SK-N-SH (cell line): ENCODE measurements around the gene EEF1AKMT3. TPM values are rescaled to one million over a fixed set of nuclear protein-coding genes. Genes with fewer than 3 reads are reported as not detected.

ENCODE experiments used
- CTCF ChIA-PET: fragments of 300-600, 350-600 bp; formaldehyde crosslinking; extraction: SDS; loops from one replicate; lab custom pipeline; 2021; lab: Yijun Ruan, JAX
- POLR2A ChIA-PET: fragments of 350-600 bp; sonication (Branson Sonifier 250); formaldehyde crosslinking; extraction: SDS; loops from one replicate; lab custom pipeline; 2020; ENCODE audit warnings: antibody characterized with exemption, inconsistent platforms; lab: Yijun Ruan, JAX
- DNase-seq: peaks from one replicate; pipeline ENCODE4 v3.0.0; 2012
- H2AFZ ChIP-seq: fragments of 200-600 bp; sonication (generic); 2 replicates; pipeline ENCODE4 v1.8.1; 2016; ENCODE audit warnings: antibody characterized with exemption, mild to moderate bottlenecking, low read depth
- H3F3A ChIP-seq: fragments of 200-600 bp; sonication (generic); replicated peaks from 2 replicates; pipeline ENCODE3; 2016; ENCODE audit warnings: antibody characterized with exemption, mild to moderate bottlenecking; ENCODE audit not compliant: insufficient read depth
- H3K27ac ChIP-seq, 2 experiments: fragments of 200-500 bp in 1 of 2; fragments of 200-600 bp in 1 of 2; sonication (Bioruptor generic) in 1 of 2; sonication (generic), shearing (Covaris generic) in 1 of 2; 2 replicates each; pipeline versions ENCODE4 v1.5.1 to v1.6.1; 2014 to 2016; ENCODE audit warnings: low read depth in 2 of 2, inconsistent platforms in 1 of 2, low read length in 1 of 2, mild to moderate bottlenecking in 1 of 2, mixed read lengths in 1 of 2
- H3K27me3 ChIP-seq: fragments of 200-600 bp; sonication (generic), shearing (Covaris generic); 2 replicates; pipeline ENCODE4 v1.6.1; 2016; ENCODE audit warnings: mixed run types; ENCODE audit not compliant: insufficient read depth
- H3K36me3 ChIP-seq, 2 experiments: fragments of 200-500 bp in 1 of 2; fragments of 200-600 bp in 1 of 2; sonication (Bioruptor generic) in 1 of 2; sonication (generic) in 1 of 2; replicated peaks in 1 of 2; 2 replicates each; pipeline versions ENCODE3 to v1.5.1; 2014 to 2016; ENCODE audit warnings: low read length in 1 of 2, mild to moderate bottlenecking in 1 of 2; ENCODE audit not compliant: insufficient read depth in 2 of 2, control insufficient read depth in 1 of 2
- H3K4me1 ChIP-seq, 2 experiments: fragments of 200-500 bp in 1 of 2; fragments of 200-600 bp in 1 of 2; sonication (Bioruptor generic) in 1 of 2; sonication (generic), shearing (Covaris generic) in 1 of 2; 2 replicates each; pipeline versions ENCODE4 v1.5.1 to v1.6.1; 2014 to 2016; ENCODE audit warnings: low read depth in 1 of 2, low read length in 1 of 2, mixed run types in 1 of 2; ENCODE audit not compliant: insufficient read depth in 2 of 2, control insufficient read depth in 1 of 2
- H3K4me2 ChIP-seq: fragments of 200-600 bp; sonication (generic), shearing (Covaris generic); 2 replicates; pipeline ENCODE4 v1.6.1; 2017; ENCODE audit warnings: mixed run types
- H3K4me3 ChIP-seq, 2 experiments: fragments of 200-500 bp in 1 of 2; fragments of 200-600 bp in 1 of 2; sonication (Bioruptor generic) in 1 of 2; sonication (generic), shearing (Covaris generic) in 1 of 2; 2 replicates each; pipeline versions ENCODE4 v1.5.1 to v1.8.1; 2014 to 2016; ENCODE audit warnings: low read depth in 2 of 2, inconsistent platforms in 1 of 2, low read length in 1 of 2, mild to moderate bottlenecking in 1 of 2, mixed read lengths in 1 of 2, moderate library complexity in 1 of 2
- H3K79me2 ChIP-seq: fragments of 200-600 bp; sonication (generic); 2 replicates; pipeline ENCODE4 v1.8.1; 2017; ENCODE audit warnings: mild to moderate bottlenecking; ENCODE audit not compliant: insufficient read depth
- H3K9ac ChIP-seq: fragments of 200-600 bp; sonication (generic); 2 replicates; pipeline ENCODE4 v1.6.1; 2017; ENCODE audit warnings: mixed run types
- H3K9me2 ChIP-seq: fragments of 200-600 bp; sonication (generic); 2 replicates; pipeline ENCODE4 v1.6.1; 2017; ENCODE audit warnings: mixed run types
- H3K9me3 ChIP-seq: fragments of 200-600 bp; sonication (generic); 2 replicates; pipeline ENCODE4 v1.6.1; 2017; ENCODE audit warnings: mixed run types, mild to moderate bottlenecking, moderate library complexity
- H4K20me1 ChIP-seq: fragments of 200-600 bp; sonication (generic); 2 replicates; pipeline ENCODE4 v1.6.1; 2017; ENCODE audit warnings: mild to moderate bottlenecking, mixed run types; ENCODE audit not compliant: insufficient read depth
- EP300 ChIP-seq, 2 experiments: IDR thresholded peaks; 2 replicates each; pipeline versions ENCODE4 v1.4.0 to v1.6.1; 2012; ENCODE audit warnings: borderline replicate concordance in 1 of 2, low read depth in 1 of 2, low read length in 1 of 2
- FOXJ3 ChIP-seq: sonication (generic); formaldehyde crosslinking; IDR thresholded peaks from 2 replicates; pipeline ENCODE4 v1.5.1; 2020; ENCODE audit warnings: mild to moderate bottlenecking, missing genetic modification reagents
- FOXM1 ChIP-seq: IDR thresholded peaks from 2 replicates; pipeline ENCODE4 v1.4.0; 2012; ENCODE audit warnings: low read depth, mild to moderate bottlenecking
- GABPA ChIP-seq: IDR thresholded peaks from 2 replicates; pipeline ENCODE4 v1.4.0; 2012; ENCODE audit warnings: low read depth, mild to moderate bottlenecking
- GATA2 ChIP-seq: sonication (generic); formaldehyde crosslinking; IDR thresholded peaks from 2 replicates; pipeline ENCODE4 v1.5.0; 2020; ENCODE audit warnings: mild to moderate bottlenecking, missing genetic modification reagents
- IRF3 ChIP-seq: fragments of 150-350 bp; IDR thresholded peaks from 2 replicates; pipeline ENCODE4 v1.6.1; 2016; ENCODE audit warnings: mild to moderate bottlenecking, low read depth, low read length
- MEF2A ChIP-seq: IDR thresholded peaks from 2 replicates; pipeline ENCODE4 v1.4.0; 2012; ENCODE audit warnings: low read depth, borderline replicate concordance
- MXI1 ChIP-seq: IDR thresholded peaks from 2 replicates; pipeline ENCODE4 v1.6.1; 2012; ENCODE audit warnings: mild to moderate bottlenecking, low read depth, low read length, improper control_type of control experiment
- PBX3 ChIP-seq: IDR thresholded peaks from 2 replicates; pipeline ENCODE4; 2012
- POLR2AphosphoS5 ChIP-seq: IDR thresholded peaks from 2 replicates; pipeline ENCODE4 v1.6.1; 2012; ENCODE audit warnings: low read depth, low read length
- RAD21 ChIP-seq: IDR thresholded peaks from 2 replicates; pipeline ENCODE4 v1.6.1; 2012; ENCODE audit warnings: mild to moderate bottlenecking, low read length
- RCOR1 ChIP-seq: fragments of 150-350 bp; IDR thresholded peaks from 2 replicates; pipeline ENCODE4 v1.6.1; 2017; ENCODE audit warnings: antibody characterized with exemption, low read length
- REST ChIP-seq: IDR thresholded peaks from 2 replicates; pipeline ENCODE4 v1.6.1; 2012; ENCODE audit warnings: mild to moderate bottlenecking, low read depth, low read length, moderate library complexity
- RFX5 ChIP-seq: IDR thresholded peaks from 2 replicates; pipeline ENCODE4 v1.6.1; 2012; ENCODE audit warnings: mild to moderate bottlenecking, improper control_type of control experiment, low read length
- SMC3 ChIP-seq: IDR thresholded peaks from 2 replicates; pipeline ENCODE4 v1.6.1; 2012; ENCODE audit warnings: low read depth, low read length, improper control_type of control experiment
- TAF1 ChIP-seq: IDR thresholded peaks from 2 replicates; pipeline ENCODE4 v1.6.1; 2012; ENCODE audit warnings: low read depth, mild to moderate bottlenecking, low read length, moderate library complexity, borderline replicate concordance
- TCF12 ChIP-seq: IDR thresholded peaks from 2 replicates; pipeline ENCODE4 v1.4.0; 2012
- YY1 ChIP-seq: IDR thresholded peaks from 2 replicates; pipeline ENCODE4 v1.4.0; 2012; ENCODE audit warnings: low read depth, mild to moderate bottlenecking
- WGBS: methylation state at CpG from one replicate; pipeline ENCODE4 v1.1.6; 2017; ENCODE audit warnings: low lambda C conversion rate; 5-methylcytosine and 5-hydroxymethylcytosine counted together
- polyA plus RNA-seq, 3 experiments: library from polyadenylated mRNA; depleted of rRNA; stranded (reverse); fragments of >200 nt; gene quantifications; 2 replicates each; pipeline ENCODE4 v1.2.3, GENCODE V29; 2012

EEF1AKMT3 gene
- polyA plus RNA-seq, 1 of the 3 experiments (the other 2 are of a cell fraction), result 10.3 TPM

- WGBS, result 25% methylated on average over 4 of the region's 4 CpGs
- H3K27me3 ChIP-seq, result no peaks in the 10 kb centered on the region
- H3K27ac ChIP-seq, result no peak overlapping the region
- H3K9me3 ChIP-seq, result no peaks in the 10 kb centered on the region
- H3K36me3 ChIP-seq, result peaks cover 22 to 30% of the 10 kb centered on the region in 2 experiments
- peak overlapping the region; percentile 82 to 93; a peak in 3 of 4 replicates for H3K4me3 ChIP-seq
- no peak for TF ChIP-seq RCOR1
- no peak for TF ChIP-seq RFX5
- TF ChIP-seq EP300 (IDR thresholded peaks at IDR 0.05; ENCODE audit: borderline replicate concordance in 1 of 2, low read depth in 1 of 2, low read length in 1 of 2), result no peak
- no peak for TF ChIP-seq RAD21
- no peak for TF ChIP-seq TCF12
- TF ChIP-seq IRF3, result no peak
- no peak for TF ChIP-seq GABPA
- no peak for TF ChIP-seq YY1
- TF ChIP-seq TAF1, result no peak
- no peak for TF ChIP-seq FOXJ3 (CRISPR knock-in tag)
- no peak for TF ChIP-seq POLR2AphosphoS5
- TF ChIP-seq FOXM1, result no peak
- TF ChIP-seq, all 33 proteins: peak for 0
- POLR2A ChIA-PET, result interaction anchor here (1.2 kb wide), 1 partner anchor 10 kb away, joined by 4 read pairs; the partner anchor contains the start of genes EEF1AKMT3 and METTL1
- Histone ChIP-seq H4K20me1 (no peaks in the 10 kb centered on the region), H2AFZ (no peak overlapping the region), H3K4me2 (no peak overlapping the region), H3K4me1 (peaks cover 0 to 5% of the 10 kb centered on the region in 2 experiments; a peak in 1 of 4 replicates), H3K9me2 (no peaks in the 10 kb centered on the region), H3F3A (peaks cover 18% of the 10 kb centered on the region), H3K79me2 (peaks cover 31% of the 10 kb centered on the region), H3K9ac (no peak overlapping the region)
- no peak for DNase-seq
- CTCF ChIA-PET, result interaction anchor here (0.9 to 1.6 kb wide), 10 partner anchors 10 to 124 kb away, joined by 3 to 17 read pairs (median 4); partner anchors contain the start of gene CDK4
Measured at GRCh38 chr12:57782243-57782607, 9.8 kb downstream of the EEF1AKMT3 start.

- Histone ChIP-seq H3K36me3 (peaks cover 24 to 35% of the 10 kb centered on the region in 2 experiments), H3K9ac (peak within 1 kb of the TSS; percentile 74), H3K27ac (peak within 1 kb of the TSS in 1 of 2 experiments; percentile 65; a peak in 2 of 4 replicates), H3K4me1 (peaks cover 0 to 5% of the 10 kb centered on the region in 2 experiments; a peak in 1 of 4 replicates), H3K4me3 (peak within 1 kb of the TSS; percentile 82 to 93), H3K9me3 (no peaks in the 10 kb centered on the region), H3K9me2 (no peaks in the 10 kb centered on the region), H3K27me3 (no peaks in the 10 kb centered on the region), H3K4me2 (peak within 1 kb of the TSS; percentile 92), H3K79me2 (peaks cover 35% of the 10 kb centered on the region), H2AFZ (peak within 1 kb of the TSS; percentile 45; the same call in 1 of the 2 replicates), H3F3A (peaks cover 18% of the 10 kb centered on the region), H4K20me1 (no peaks in the 10 kb centered on the region)
- POLR2A ChIA-PET, result no interaction called here
- 2% methylated on average over 42 of the region's 45 CpGs for WGBS
- CTCF ChIA-PET, result interaction anchor here (0.6 to 2.0 kb wide), 24 partner anchors 9 to 1360 kb away, joined by 3 to 17 read pairs (median 4); partner anchors contain the start of genes CDK4, EEF1AKMT3 and METTL1
- DNase-seq, result peak; percentile 85
- TF ChIP-seq FOXM1, result no peak
- no peak for TF ChIP-seq EP300 (IDR thresholded peaks at IDR 0.05; ENCODE audit: borderline replicate concordance in 1 of 2, low read depth in 1 of 2, low read length in 1 of 2)
- TF ChIP-seq IRF3, result no peak
- TF ChIP-seq GATA2 (CRISPR knock-in tag), result no peak
- peak; percentile 40; the same call in 1 of the 2 replicates for TF ChIP-seq TCF12
- peak; percentile 37; the same call in 1 of the 2 replicates for TF ChIP-seq PBX3
- peak; percentile 93 for TF ChIP-seq MXI1
- peak; percentile 65 for TF ChIP-seq GABPA
- TF ChIP-seq SMC3, result peak; percentile 47
- no peak for TF ChIP-seq MEF2A
- TF ChIP-seq RCOR1, result no peak
- peak; percentile 72; the same call in 1 of the 2 replicates for TF ChIP-seq REST
Measured at GRCh38 chr12:57782608-57783465, 10.4 kb downstream of the EEF1AKMT3 start, which contains the start of gene TSFM. Gene TSFM (plus strand): TSS chr12:57782787. CDS start chr12:57782802, 15 bp downstream.
